SK-N-SH (cell line): Measurements from ENCODE around the gene LRTM2.

Experiments
- CHD2 ChIP-seq: fragments of 150-350 bp; IDR thresholded peaks from 2 replicates; pipeline ENCODE4 v1.6.1; 2018; ENCODE audit warnings: low read length; ENCODE audit not compliant: partially characterized antibody
- GABPA ChIP-seq: IDR thresholded peaks from 2 replicates; pipeline ENCODE4 v1.4.0; 2012; ENCODE audit warnings: low read depth, mild to moderate bottlenecking
- NFIC ChIP-seq: IDR thresholded peaks from 2 replicates; pipeline ENCODE4 v1.4.0; 2012; ENCODE audit warnings: borderline replicate concordance
- TF ChIP-seq, protein P1 (sequence below): fragments of 200-600 bp; sonication (generic); IDR thresholded peaks from 2 replicates; pipeline ENCODE4 v1.6.1; 2017; ENCODE audit warnings: antibody characterized with exemption, mild to moderate bottlenecking, moderate library complexity
- TF ChIP-seq, protein P2 (sequence below): IDR thresholded peaks from 2 replicates; pipeline ENCODE4 v1.4.0; 2012; ENCODE audit warnings: low read depth, borderline replicate concordance

DNA sequence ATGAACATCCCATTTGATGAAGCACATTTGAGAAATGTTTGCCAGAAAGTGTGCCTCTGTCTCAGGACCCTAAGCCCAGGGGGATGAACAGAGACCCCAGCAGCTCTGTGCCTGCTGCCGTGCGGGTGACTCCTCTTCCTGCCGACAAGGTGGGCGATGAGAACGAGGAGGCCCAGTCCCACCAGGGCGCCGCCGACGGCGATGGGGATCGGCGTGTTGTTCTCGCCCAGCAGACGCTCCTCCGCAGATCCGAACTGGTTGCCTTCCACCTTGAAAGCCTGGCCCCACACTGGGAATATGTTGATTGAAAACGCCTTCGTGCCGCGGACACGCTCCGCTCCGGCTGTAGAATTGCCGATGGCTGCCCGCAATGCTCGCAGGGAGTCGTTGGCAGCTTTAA lies 44.1 kb downstream of the LRTM2 start:
- TF ChIP-seq CHD2, result no peak
- TF ChIP-seq, protein P1, sequence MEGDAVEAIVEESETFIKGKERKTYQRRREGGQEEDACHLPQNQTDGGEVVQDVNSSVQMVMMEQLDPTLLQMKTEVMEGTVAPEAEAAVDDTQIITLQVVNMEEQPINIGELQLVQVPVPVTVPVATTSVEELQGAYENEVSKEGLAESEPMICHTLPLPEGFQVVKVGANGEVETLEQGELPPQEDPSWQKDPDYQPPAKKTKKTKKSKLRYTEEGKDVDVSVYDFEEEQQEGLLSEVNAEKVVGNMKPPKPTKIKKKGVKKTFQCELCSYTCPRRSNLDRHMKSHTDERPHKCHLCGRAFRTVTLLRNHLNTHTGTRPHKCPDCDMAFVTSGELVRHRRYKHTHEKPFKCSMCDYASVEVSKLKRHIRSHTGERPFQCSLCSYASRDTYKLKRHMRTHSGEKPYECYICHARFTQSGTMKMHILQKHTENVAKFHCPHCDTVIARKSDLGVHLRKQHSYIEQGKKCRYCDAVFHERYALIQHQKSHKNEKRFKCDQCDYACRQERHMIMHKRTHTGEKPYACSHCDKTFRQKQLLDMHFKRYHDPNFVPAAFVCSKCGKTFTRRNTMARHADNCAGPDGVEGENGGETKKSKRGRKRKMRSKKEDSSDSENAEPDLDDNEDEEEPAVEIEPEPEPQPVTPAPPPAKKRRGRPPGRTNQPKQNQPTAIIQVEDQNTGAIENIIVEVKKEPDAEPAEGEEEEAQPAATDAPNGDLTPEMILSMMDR, result no peak
- no peak for TF ChIP-seq GABPA
- TF ChIP-seq, protein P2, sequence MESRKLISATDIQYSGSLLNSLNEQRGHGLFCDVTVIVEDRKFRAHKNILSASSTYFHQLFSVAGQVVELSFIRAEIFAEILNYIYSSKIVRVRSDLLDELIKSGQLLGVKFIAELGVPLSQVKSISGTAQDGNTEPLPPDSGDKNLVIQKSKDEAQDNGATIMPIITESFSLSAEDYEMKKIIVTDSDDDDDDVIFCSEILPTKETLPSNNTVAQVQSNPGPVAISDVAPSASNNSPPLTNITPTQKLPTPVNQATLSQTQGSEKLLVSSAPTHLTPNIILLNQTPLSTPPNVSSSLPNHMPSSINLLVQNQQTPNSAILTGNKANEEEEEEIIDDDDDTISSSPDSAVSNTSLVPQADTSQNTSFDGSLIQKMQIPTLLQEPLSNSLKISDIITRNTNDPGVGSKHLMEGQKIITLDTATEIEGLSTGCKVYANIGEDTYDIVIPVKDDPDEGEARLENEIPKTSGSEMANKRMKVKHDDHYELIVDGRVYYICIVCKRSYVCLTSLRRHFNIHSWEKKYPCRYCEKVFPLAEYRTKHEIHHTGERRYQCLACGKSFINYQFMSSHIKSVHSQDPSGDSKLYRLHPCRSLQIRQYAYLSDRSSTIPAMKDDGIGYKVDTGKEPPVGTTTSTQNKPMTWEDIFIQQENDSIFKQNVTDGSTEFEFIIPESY, result no peak
- no peak for TF ChIP-seq NFIC
